Dedifferentiated amniotic fluid mesenchymal stem cell (primary cell): ENCODE data around the gene ANO9.

Source experiments
- DNase-seq: peaks from one replicate; pipeline ENCODE4 v3.0.0-alpha.2; 2016; ENCODE audit errors: extremely low spot score

ANO9 gene, protein sequence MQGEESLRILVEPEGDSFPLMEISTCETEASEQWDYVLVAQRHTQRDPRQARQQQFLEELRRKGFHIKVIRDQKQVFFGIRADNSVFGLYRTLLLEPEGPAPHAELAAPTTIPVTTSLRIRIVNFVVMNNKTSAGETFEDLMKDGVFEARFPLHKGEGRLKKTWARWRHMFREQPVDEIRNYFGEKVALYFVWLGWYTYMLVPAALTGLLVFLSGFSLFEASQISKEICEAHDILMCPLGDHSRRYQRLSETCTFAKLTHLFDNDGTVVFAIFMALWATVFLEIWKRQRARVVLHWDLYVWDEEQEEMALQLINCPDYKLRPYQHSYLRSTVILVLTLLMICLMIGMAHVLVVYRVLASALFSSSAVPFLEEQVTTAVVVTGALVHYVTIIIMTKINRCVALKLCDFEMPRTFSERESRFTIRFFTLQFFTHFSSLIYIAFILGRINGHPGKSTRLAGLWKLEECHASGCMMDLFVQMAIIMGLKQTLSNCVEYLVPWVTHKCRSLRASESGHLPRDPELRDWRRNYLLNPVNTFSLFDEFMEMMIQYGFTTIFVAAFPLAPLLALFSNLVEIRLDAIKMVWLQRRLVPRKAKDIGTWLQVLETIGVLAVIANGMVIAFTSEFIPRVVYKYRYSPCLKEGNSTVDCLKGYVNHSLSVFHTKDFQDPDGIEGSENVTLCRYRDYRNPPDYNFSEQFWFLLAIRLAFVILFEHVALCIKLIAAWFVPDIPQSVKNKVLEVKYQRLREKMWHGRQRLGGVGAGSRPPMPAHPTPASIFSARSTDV

DNA sequence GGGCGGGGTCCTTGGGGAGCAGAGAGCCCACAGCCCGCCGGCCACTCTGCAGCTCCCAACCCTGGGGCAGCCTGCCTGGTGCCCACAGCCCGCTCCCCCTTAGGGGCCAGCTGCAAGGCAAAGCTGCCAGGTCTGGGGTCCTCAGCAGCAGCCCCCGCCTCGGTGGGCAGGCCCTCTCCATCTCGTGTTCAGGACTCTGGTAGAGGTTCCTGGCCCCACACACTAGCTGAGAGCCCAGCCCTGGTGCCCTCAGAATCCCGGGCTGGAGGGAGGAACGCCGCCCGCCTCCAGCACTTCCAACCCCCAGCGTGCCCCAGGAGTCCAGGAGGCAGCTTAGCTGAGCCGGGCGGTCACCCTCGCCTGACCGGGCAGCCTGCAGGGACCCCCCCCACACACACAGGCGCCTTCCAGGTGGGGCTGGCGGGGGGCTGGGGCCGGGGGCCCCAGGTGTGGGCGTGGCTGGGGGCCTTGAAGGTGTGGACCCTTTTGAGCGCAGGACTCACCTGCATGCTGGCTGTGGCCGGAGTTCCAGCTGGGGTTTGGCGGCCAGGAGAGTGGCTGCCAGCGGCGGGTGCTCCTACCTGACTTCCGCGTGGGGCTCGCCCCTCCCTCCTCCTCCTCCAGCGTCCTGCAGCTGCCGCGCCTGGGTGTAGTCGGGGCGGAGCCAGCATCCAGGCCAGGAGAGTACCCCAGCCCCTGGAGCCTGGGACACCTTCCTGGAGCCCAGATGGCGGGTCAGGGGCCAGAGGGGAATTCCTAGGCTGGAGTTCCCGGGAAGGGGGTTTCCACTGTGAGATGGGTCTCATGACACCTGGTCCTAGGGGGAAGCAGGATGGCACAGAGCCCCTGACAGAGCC is at the start of gene ANO9:
Gene ANO9, minus strand, starts transcription at position 594 of the 857 bp plus-strand sequence. Its CDS starts 85 bp downstream, at position 509.
- DNase-seq: no peak

DNA sequence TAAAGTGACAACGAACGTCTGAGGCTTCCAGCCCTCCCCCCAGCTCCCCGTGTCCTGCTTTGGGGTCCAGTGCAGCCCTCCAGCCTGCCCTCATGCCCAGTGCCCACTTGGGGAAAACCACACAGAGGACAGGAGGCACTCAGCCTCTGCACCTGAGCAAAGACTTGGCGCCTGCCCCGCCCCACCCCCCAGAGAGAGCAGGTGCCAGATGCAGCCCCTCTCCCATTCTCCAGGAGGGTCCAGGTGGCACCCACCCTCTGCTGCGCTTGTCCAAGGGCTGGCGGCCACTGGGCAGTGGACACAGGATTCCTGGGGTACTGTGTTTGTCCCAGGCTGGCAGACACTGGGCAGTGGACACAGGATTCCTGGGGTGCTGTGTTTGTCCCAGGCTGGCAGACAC is 49.5 kb upstream of the ANO9 start:
- DNase-seq: no peak

DNA sequence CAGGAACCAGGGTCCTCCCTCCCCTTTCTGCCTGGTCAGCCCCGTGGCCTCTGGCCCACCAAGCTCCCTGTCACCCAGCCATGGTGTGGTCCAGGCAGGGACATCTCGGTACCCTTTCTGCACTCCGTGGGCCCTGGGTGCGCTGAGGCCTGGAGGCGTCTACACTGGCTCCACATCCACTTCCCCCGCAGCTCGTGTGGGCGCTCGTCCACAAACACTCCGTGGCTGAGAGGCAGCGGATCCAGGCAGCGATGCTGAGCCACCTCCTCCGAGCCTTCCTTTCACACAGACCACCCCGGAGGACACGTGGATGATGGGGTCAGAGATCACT is 49.1 kb upstream of the ANO9 start:
- DNase-seq: no peak

DNA sequence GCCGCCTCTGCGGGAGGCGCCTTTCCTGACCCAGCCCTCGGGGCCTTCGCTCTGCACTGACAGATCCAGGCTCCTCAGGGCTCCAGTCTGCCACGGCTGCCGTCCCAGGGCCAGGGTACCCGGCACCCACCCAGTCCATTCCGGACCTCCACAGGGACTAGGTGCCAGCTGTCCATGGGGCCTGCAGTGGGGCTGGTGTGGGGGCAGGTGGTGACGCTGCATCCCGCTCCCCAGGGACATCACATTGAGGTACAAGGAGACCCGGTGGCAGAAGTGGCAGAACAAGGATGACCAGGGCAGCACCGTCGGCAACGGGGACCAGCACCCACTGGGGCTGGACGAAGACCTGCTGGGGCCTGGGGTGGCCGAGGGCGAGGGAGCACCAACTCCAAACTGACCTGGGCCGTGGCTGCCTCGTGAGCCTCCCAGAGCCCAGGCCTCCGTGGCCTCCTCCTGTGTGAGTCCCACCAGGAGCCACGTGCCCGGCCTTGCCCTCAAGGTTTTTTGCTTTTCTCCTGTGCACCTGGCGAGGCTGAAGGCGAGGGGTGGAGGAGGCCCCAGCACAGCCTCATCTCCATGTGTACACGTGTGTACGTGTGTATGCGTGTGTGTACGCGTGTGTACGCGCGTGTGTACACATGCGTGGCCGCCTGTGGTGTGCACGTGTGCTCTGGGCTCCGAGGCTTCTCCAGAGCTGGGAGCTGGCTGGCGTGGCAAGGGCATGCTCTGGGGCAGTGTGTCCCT is 48.5 kb upstream of the ANO9 start:
- no peak for DNase-seq

DNA sequence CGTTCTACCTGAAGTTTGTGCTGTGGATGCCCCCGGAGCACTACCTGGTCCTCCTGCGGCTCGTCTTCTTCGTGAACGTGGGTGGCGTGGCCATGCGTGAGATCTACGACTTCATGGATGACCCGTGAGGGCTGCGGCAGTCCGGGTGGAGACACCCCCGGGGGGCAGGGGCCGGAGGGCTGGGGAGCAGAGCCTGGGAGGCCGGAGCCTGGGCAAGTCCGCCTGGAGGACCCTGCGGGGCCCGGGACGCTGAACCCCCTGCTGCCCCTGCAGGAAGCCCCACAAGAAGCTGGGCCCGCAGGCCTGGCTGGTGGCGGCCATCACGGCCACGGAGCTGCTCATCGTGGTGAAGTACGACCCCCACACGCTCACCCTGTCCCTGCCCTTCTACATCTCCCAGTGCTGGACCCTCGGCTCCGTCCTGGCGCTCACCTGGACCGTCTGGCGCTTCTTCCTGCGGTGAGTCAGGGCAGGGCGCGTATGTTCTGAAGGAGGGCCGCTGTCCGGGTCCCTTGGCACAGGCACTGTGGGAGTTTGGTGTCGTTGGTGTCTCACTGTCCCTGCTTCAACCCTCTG is 47.9 kb upstream of the ANO9 start:
- no peak for DNase-seq

DNA sequence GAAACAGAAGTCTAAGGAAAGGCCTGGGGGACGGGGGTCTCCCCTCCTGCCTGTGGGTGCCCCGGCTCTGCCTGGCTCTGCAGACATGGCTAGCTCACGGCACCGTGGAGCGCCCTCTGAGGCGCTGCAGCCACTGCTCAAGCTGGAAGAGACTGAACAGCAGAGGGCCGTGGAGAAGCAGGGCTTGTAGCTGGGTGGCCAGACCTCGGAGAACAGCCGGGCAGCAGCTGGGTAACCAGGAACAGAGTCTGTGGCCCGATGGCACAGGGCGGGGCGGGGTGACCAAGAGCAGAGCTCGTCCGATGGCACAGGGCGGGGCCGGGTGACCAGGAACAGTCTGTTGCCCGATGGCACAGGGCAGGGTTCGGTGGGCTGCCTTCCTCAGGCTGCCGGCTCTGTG is 47.2 kb upstream of the ANO9 start:
- DNase-seq: no peak

DNA sequence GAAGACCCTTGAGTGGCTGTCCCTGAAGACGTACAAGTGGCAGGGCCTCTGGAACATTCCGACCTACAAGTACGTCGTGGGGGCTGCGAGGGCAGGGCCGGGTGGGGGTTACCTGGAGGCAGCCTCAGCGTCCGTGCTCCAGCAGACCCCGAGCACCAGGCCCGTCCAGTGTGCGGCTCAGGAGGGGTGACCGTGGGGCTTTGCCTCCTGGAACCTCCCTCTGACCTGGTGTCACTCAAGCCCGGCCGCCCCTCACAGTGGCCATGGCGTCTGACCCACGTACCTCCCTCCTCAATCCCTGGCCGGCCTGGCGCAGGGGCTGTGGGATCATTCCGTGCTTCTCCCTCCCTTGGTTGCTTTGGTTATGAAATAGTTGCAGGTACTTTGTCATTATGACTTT is 46.8 kb upstream of the ANO9 start:
- no peak for DNase-seq

DNA sequence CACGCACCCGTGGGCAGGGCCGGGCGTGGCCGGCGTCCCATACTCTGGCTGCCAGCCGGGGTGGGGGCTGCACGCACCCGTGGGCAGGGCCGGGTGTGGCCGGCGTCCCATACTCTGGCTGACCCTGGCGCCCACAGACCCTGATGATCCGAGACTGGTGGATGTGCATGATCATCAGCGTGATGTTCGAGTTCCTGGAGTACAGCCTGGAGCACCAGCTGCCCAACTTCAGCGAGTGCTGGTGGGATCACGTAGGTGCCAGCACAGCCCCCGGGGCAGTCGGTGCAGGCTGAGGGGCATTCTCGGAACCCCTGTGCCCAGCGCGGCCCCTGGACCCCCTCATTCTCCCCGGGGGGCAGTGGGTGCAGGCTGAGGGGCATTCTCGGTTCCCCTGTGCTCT is 46.3 kb upstream of the ANO9 start:
- DNase-seq: no peak

DNA sequence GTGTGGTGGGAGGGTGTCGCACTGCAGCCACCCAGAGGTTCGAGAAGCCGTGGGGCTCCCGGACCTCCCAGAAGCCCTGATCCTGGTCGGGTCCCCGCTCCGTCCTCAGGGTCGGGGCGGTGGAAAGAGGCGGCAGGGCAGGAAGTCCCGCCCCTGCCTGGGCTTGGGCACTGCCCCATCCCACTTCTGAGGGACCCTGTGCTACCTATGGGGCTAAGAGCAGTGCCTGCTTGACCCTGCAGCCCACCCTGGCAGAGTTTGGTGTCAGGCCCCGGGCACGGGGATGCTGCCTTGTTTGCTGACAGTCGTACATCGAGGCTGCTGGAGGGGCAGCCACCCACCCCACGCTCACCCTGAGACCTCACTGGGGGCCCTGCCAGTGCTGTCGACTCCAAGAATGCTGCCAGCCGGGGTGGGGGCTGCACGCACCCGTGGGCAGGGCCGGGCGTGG is 45.8 kb upstream of the ANO9 start:
- no peak for DNase-seq

DNA sequence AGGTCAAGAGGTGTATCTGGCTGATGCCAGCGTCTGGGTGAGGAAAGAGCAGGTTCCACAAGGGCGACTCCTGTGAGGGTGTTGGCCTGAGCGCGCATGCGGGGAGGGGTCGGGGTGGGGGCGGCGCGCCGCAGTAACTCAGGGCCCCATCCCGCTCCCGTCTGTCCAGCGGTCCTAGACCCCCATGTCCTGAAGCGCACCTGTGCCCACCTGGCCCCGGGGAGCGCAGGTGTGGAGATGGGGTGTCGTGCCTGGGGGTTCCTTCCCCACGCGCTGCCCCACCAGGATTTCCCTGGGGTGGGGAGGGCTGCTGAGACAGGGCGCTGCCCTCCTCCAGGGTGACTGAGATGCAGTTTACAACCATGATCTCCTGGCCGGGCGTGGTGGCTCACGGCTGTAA is 44.4 kb upstream of the ANO9 start:
- no peak for DNase-seq

DNA sequence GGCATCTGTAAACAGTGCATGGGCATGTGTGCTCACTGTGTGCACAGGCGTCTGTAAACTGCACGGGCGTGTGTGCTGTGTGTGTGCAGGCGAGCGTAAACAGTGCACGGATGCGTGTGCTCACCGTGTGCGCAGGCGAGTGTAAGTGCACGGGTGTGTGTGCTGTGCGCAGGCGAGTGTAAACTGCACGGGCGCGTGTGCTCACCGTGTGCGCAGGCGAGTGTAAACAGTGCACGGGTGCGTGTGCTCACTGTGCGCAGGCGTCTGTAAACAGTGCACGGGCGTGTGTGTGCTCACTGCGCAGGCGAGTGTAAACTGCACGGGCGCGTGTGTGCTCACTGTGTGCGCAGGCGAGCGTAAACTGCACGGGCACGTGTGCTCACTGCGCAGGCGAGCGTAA is 42.8 kb upstream of the ANO9 start:
- DNase-seq: no peak

DNA sequence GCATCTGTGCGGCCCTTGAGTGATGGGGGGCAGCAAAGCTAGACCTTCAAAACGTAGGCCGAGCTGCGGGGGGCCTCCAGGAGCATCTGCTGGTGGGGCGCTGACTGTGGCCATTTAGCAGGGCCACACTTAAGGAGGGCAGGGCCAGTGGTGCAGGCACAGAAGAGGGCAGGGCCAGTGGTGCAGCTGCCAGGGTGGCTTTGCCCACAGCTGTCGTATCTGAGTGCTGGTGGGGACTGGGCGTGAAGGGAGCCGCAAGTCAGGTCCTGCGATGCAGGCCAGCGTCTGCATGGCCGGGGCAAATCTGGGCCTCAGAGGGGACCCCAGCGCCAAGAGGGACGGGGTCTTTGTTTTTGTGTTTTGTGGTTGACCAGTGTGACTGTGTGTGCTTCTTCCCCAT is 37.5 kb upstream of the ANO9 start:
- no peak for DNase-seq

DNA sequence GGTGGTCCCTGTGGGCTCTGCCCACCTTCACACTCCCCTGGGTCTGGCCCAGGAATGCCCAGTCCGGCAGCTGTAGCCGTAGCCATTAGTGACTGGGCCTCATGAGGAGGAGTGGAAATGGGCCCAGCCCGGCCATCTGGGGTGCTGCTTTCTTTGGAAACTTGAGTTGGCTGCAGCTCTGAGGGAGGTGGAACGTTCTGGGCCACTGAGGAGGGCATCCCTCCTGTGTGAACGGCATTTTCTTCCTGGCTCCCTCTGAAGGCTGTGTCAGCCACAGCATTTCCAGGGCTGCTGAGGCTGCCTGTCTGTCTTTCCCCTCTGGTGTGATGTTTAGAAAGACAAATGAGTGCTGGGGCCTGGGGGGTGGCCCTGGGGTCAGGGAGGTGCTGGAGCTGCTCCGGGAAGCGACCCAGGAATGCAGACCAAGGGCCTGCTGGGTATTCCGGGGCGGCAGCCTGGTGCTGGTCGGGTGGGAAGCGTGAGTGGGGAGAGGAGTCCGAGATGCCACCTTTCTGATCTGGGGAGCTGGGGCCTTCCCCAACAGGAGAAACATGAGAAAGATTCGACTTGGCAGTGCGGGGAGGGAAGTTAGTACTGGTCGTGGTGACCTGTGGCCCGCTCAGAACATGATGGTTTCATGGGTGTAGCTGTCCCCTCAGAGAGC is 35.4 kb upstream of the ANO9 start:
- no peak for DNase-seq

DNA sequence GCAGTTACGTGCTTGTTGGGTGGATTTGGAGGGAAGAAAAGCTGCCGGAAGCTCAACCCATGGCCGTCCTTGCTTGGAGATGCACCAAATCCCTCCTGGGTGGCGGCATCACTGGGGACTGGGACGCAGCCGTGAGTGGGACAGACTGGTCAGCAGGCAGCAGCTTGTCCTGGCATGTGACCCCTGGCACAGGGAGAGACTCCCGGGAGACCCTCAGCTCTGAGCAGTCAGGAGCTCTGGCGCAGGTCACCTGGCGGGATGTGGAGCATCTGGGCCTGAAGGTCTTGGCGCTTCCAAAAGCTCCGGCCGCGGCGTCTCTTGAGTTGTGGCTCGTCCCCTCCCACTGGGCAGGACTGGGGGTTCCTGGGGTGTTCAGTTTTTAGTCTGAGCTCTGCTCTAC is 34.6 kb upstream of the ANO9 start:
- DNase-seq: no peak

DNA sequence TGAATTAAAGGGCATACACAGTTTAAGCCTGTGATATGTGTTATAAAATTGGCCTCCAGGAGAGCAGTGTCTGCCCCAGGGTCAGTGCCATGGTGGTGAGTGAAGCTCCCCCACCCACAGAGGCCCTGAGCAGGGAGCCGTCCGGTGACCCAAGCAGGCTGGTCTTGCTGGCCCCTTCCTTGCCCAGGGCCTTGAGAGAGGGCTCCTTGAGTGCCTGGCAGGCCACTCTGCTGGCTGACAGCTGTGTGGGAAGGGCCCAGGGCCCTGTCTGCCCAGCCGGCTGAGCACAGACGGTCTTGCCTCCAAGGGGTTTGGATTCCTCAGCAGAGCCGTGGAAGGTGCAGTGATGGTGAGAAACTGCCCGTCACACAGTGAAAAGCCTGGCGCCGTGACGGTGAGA is 34.1 kb upstream of the ANO9 start:
- DNase-seq: no peak

DNA sequence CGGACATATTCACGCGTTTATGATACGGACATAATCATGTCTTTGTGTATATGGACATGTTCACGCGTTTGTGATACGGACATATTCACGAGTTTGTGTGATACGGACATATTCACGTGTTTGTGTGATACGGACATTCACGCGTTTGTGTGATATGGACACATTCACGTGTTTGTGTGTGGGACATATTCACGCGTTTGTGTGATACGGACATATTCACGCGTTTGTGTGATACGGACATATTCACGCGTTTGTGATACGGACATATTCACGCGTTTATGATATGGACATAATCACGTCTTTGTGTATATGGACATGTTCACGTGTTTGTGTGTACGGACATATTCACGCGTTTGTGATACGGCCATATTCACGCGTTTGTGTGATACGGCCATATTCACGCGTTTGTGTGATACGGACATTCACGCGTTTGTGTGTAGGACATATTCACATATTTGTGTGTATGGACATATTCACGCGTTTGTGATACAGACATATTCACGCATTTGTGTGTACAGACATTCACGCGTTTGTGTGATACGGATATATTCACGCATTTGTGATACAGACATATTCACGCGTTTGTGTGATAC is 33.2 kb upstream of the ANO9 start:
- DNase-seq: no peak

DNA sequence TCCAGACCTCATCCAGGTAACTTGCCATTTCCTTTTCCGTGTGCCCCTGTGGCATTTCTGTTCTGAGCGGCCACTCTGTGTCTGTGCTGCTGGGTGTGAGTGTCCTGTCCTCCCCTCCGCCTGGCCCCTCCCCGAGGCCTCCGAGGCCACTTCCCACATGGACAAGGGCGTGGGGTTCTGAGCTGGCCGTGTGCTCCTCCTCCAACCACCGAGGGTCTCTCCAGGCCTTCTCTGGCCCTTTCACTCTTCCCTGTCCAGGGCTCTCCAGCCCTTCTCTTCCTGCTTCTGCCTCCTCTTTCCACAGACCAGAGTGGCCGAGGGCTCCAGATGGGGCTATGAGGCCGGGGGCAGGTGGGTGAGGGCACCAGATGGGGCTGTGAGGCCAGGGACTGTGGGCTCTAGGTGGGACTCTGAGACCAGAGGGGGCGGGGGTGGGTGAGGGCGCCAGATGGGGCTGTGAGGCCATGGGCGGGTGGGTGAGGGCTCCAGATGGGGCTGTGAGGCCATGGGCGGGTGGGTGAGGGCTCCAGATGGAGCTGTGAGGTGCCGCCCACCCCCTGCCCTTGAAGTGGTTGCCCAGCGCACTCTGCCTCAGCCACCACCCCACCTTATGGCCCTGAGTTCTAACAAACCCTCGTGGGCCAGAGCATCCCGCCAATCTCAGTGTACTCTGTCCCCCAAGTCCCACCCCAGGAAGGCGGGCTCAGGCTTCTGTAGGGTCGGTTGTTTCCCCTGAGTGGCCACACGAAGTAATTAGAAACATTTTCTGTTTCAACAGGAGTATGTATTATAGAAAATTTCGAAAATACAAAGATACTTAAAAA is 32.4 kb upstream of the ANO9 start:
- DNase-seq: no peak

DNA sequence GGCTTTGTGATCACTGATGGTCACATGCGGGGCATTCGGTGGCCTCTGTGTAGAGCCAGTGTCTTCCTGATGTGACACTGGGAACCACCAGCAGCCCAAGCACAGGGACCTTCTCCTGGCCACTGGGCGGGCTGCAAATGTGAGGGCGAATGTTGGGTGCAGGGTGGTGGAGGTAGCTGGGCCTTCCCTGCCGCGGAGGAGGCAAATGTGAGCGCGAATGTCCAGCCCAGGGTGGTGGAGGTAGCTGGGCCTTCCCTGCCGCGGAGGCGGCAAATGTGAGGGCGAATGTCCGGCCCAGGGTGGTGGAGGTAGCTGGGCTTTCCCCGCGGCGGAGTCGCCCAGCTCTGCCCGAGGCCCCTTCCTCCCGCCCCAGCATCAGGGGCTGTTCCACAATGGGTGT is 31.6 kb upstream of the ANO9 start:
- DNase-seq: no peak

DNA sequence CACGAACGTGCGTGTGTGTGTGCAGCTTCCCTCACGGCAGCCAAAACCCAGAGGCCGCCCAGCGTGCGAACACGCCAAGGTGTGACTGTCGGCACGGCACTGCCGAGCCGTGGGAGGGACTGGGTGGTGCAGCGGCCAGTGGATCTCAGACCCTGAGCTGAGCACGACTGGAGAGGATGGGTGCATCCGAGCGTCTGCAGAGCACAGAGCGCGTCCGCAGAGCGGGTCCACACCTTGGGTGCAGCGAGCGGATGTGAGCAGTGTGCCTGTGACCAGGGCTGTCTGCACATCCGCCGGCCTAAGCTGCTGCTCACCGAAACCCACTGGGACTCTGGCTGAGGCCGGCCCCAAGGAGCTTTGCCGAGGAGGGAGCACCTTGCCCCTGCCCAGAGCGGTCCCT is 31.0 kb upstream of the ANO9 start:
- DNase-seq: no peak

DNA sequence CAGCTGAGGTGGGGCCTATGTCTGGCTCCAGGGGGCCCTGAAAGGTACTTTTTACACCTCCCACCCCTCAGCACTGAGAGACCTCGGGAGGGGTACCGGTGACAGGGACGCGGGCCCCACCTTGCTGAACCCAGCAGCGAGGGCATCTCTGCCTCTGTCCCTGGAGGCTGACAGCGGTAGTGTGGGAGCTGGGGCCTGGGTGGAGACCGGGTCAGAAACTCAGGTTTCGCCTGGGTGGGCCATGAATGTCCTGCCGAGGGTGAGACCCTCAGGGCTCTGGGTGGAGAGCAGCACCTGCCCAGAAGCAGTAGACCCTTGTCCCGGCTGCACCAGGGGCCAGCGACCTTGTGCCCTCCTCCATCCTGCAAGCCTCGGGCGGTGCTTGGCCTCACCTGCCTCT is 30.5 kb upstream of the ANO9 start:
- no peak for DNase-seq
